AG20443 (cell line): ENCODE results near the gene ADAMTS9.
A peak's percentile ranks its signal among the peaks of the same experiment; 100 is the strongest.

ENCODE experiments used
- DNase-seq: peaks from one replicate; pipeline ENCODE4 v3.0.0; 2012; ENCODE audit warnings: low spot score, mixed read lengths

ADAMTS9 gene

DNA sequence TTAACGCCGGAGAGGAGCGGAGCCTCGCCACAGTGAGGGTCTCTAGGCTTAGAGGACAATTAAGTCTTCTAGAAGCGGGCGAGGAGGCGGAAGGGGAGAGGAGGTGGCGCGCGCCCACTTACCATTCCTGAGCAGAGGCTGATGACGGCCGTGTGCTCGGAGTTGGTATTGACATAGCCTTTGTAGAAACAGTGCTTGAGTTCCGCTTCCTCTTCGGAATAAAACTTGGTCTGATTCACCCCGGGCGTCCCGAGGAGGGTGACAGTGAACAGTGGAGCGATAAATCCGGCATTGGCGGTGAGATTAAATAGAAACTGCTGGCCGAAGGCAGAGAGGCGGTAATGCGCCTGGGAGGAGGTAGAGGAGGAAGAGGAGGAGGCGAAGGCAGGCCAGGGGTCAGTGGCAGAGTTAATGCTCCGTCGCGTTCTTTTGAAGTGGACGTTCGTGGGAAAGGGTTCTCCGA lies 1.3 kb downstream of the ADAMTS9 start:
- peak; percentile 57 for DNase-seq

DNA sequence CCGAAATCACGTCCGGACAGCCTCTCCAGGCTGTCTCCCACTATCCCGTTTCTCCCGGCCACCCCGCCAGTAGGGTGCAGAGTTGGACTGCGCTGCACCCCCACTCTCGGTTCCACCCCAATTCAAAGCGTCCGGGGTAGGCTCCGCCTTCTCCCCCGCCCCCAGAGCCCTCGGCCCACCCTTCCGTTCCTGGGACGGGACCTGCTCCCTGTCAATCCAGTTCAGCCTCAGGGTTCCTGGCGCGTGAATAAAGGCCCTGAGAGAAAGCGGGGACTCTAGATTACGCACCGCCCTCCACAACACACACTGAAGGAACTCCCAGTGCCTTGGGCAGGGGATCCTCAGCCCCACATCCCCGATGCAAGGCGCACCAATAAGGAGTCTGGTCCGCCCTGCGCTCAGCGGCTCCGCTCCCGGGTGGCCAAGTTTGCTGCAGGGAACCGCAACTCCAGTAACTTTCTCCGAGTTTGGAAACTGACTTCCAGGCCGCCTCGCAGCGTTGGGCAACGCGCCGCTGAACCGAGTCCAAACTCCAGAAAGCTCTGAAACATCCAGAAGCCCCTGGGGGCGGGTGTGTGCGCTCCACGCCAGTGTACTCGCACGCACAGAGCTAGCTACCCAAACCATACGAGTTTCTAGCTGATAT lies 1.9 kb downstream of the ADAMTS9 start:
- DNase-seq: peak; percentile 91

DNA sequence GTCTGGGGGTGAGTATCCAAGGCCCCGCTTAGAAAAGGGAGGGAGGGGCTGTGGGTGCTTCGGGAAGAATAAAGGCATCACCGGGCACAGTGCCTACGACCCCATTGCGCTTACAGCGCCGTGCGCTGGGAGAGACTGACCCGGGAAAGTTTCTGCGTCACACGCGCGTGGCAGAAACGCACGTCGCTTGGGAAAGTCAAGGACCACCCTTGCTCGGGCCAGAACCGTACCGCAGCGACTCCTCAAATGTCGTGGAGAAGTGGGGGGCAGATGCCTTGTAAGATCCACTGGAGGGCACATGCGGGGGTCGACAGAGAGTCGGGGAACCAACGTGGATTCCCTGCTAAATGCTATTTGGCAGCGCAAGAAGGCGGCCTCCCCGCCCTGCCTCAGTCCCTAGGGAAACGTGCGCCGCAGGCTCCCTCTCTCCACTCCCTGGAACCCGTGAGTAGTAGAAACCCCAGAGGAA lies 2.4 kb downstream of the ADAMTS9 start:
- DNase-seq: peak; percentile 37

DNA sequence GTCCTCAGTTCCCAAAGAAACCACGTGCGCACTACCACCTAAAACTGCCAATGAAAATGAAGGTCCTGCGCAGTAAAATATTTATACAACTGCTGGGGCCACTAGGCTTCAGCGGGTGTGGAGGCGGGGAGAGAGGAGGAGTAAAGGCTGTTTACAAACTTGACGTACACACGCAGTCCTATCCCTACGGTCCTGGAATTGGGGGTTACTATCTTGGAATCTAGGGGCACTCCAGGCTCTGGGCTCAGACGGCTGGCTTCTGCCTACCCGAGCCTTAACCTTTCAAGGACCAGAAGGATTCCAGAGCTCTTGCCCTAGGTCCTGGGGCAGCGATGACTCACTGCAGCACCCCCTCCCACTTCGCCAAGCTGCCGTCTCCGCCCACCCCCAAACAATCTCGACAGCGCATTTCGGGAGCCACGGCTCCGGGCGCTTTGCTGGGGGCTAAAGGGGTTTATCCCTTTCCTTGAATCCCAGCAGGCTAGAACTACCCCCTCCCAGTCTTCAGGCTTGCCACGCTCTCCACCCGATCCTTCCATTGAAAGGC lies 3.0 kb downstream of the ADAMTS9 start:
- peak; percentile 52 for DNase-seq

GRCh38 chr3:64681827-64682226 lies 6.0 kb downstream of the ADAMTS9 start:
- DNase-seq: no peak

GRCh38 chr3:64681015-64681414 lies 6.8 kb downstream of the ADAMTS9 start:
- DNase-seq: no peak

GRCh38 chr3:64680334-64680733 lies 7.5 kb downstream of the ADAMTS9 start:
- no peak for DNase-seq

DNA sequence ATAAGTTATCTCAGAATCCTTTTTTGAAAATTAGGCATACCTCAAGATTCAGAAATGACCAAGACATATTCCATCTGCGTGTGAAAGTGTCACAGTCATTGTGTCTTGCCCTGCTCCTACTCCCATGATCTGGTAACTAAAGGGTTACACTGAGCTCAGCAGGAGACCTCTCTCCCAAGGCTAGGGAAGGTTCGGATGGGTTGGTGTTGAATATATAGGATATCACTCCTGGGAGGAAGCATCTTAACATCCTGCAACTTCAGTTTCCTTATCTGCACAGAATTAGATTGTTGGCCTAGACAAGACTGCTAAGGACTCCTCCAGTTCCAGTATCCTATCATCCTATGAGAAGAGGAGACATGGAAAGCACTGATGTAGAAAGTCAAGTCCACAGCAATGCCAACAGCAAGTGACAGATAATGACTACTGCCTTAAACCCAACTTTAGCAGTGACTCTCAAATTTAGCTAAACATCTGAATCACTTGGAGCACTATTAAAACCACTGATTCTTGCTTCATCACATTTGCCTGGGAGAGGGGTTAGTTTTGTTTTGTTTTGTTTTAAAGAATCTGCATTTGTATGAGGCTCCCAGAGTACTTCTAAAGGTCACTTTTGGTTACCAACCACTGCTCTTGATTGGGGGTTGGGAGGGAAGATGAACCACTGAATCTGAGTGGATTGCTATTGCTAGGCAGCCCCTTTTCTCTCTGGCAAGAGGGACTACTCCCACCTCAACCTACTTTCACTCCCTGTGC lies 9.7 kb downstream of the ADAMTS9 start:
- DNase-seq: no peak

GRCh38 chr3:64676831-64677230 lies 11.0 kb downstream of the ADAMTS9 start:
- no peak for DNase-seq

DNA sequence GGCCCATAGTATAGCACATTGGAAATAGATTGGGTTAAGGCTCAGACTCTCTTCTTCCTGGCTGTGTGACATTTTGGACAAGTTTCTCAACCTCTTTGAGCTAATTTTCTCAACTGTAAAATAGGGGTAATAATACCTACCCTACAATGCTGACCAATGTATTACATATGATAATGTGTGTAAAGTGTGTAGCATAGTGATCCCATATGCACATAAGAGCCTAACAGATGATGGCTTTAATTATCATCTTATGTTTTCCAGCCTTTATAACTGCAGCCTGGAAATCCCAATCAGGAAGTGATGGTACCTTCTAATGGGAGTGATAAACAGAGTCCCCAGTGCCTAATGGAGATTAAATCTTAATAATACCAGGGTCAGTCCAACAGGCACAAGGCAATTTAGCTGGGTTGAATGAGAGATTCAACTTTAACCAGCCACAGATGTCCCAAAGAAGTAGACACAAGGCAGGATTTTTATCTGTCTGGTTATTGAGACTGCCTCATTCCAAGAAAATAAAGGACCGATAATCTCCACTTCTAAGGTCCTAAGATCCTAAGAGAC lies 12.0 kb downstream of the ADAMTS9 start:
- DNase-seq: no peak

DNA sequence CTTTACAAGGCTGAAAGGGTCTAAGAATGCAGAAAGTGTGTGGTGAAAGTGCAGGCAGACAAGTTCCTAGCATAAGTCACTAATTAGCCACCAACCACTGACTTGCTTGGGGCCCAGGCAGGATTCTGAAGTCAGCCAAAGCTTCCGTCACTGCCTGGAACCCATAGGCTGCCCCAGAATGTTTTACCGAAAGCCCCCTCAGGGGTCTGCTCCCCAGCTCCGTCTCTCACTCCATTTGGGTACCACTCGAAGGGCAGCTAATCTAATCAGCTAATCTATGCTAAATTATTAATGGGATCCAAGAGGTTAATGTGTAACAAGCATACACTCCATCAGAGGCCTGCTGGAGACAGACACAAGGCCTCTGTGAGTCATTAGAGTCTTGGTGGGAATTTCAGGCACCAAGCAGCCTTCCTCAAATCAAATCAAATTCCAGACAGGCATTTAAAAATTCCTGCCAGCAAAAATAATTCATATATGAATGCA lies 13.2 kb downstream of the ADAMTS9 start:
- DNase-seq: peak; percentile 53

DNA sequence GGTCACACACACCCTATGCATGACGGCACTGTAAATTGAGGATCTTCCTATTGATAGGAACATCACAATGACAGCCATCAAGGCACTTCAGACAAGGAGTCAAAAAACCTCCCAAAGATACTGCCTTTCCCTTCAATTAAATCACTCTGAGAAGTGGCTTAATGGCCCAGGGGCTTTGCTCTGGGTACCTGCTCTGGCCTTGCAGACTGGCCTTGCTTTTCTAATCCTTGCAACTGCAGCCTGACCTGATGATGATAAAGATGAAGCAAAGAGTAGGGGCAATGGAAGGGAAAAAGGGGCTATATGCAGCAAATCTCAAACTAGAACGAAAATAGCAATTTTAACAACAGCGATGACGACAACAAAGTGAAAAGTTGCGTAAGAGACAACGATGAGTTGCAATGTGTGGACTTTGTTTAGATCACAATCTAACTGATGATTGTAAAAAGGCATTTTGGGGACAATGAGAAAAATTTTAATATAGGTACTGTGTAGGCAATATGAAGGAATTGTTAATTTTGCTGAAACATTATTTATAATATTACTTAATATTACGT lies 14.6 kb downstream of the ADAMTS9 start:
- no peak for DNase-seq

GRCh38 chr3:64668582-64669510 lies 19.0 kb downstream of the ADAMTS9 start:
- DNase-seq: no peak

GRCh38 chr3:64667887-64668581 lies 19.8 kb downstream of the ADAMTS9 start:
- no peak for DNase-seq

- no peak for DNase-seq
Measured at GRCh38 chr3:64667138-64667537, 20.7 kb downstream of the ADAMTS9 start.

DNA sequence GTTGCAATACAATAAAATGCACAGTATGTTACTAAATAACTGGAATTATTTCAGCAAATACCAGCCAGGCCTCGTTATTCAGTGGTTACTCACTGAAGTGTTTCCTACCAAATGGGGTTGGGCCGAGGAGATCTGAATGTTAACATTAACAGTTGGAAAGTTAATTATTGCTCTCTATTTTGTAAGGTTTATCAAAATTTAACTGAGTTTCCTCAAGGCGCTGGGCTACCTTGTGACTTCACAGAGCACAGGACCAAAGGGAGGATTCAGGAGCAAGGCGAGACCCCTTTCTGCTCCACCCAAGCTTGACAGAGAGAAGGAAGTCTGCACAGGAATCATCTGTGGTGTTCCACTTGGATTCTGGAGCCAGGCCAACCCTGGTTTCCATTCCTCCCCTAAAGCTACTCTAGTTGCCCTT lies 21.6 kb downstream of the ADAMTS9 start:
- DNase-seq: peak; percentile 74

- no peak for DNase-seq
Measured at GRCh38 chr3:64664397-64664796, 23.4 kb downstream of the ADAMTS9 start.

DNA sequence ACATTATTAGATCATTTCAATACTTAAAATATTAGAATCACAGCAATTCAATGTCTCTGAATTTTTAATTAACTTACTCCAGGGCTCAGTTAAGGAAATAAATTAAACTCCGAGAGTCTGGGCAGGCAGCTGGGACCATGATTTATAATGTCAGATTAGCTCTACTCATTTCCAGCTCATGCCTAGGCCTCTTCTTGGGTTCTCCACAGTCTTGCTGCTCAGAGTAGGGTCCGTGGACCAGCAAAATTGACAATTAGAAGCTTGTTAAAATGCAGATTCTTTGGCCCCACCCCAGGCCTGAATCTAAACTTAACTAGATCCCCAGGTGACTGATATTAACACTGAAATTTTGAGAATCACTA lies 28.2 kb downstream of the ADAMTS9 start:
- no peak for DNase-seq

GRCh38 chr3:64658001-64658400 lies 29.8 kb downstream of the ADAMTS9 start:
- DNase-seq: no peak

- no peak for DNase-seq
Measured at GRCh38 chr3:64656544-64656943, 31.3 kb downstream of the ADAMTS9 start.

DNA sequence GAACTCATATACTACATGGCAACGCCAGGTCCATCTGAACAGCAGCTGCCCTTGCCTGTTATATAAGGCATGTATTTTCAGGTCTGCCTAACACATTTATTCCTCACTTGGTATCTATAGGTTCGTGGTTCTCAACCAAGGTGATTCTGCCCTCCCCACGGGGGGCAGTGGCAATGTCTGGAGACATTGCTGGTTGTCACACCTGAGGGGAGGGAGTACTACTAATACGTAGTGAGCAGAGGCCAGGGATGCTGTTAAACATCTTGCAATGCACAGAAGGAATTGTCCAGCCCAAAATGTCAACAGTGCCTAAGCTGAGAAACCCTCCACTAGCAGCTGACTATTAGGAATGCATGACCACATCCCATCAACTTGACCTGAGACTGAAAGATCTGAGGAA lies 32.6 kb downstream of the ADAMTS9 start:
- no peak for DNase-seq
